ENCODE measurements around the gene TMC4. TPM values are rescaled to one million over a fixed set of nuclear protein-coding genes. Genes with fewer than 3 reads are reported as not detected.

The TMC4 gene
- polyA plus RNA-seq, 1 donor from 2014 or later = 0.15 TPM

DNA sequence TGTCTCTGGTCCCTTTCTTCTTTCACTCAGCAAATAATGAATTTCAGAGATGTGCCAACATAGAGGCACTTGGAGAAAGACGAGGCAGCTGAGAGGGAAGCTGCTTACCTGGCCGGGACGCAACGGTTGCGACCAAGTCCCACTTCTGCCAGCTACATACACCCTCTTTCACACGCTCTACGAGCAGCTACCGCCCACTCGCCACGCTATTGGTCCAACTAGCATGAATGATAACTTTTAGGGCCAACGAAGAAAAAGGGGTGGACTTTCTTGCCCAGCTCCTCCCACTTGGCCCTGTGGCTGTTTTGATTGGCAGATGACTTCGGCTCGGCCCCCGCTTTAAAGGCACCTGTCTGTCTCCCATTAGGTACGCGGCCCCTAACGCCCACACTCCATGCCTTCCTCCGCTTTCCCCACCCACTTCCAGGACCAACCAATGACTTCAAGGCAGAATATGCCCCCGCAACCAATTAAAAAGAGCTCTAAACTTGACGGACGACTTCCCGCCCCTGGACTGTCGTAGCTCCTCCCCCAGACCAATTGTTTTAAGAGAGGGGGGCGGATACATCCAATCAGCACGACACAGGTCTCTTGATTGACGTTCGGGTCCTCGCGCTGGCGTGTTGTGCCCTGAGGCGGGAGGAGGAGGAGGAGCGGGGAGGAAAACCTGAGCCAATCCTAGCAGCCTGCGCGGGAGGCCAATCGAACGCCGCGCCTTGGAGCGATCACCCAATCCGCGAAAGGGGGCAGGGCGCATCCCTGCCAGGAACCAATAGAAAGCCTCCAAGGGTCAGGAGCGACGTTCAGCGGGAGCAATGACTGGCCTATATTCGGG lies 35.9 kb downstream of the TMC4 start:
- Histone ChIP-seq H4K20me1 (ENCODE audit: insufficient read depth) (no peaks in the 10 kb centered on the region), H3K9me3 (ENCODE audit: low read length) (no peaks in the 10 kb centered on the region), H3K4me3 (ENCODE audit: low read length) (peak overlapping the region; percentile 92), H3K36me3 (ENCODE audit: insufficient read depth, low read length) (no peaks in the 10 kb centered on the region), H3K9ac (ENCODE audit: low read length) (peak overlapping the region; percentile 97), H3K9me2 (ENCODE audit: insufficient read depth, low read length) (no peaks in the 10 kb centered on the region), H3K4me2 (ENCODE audit: low read length) (peak overlapping the region; percentile 80), H3K27me3 (ENCODE audit: insufficient read depth, low read depth, low read length) (no peaks in the 10 kb centered on the region), H2AFZ (ENCODE audit: low read depth, low read length) (no peak overlapping the region), H3F3A (ENCODE audit: insufficient read depth, low read length, poor library complexity, severe bottlenecking) (no peaks in the 10 kb centered on the region), H3K79me2 (replicated peaks; ENCODE audit: insufficient read depth, low read length) (peaks cover 34% of the 10 kb centered on the region), H3K27ac (ENCODE audit: low read length) (peak overlapping the region; percentile 83)
- TF ChIP-seq EZH2 (IDR thresholded peaks at IDR 0.05; ENCODE audit: borderline replicate concordance, insufficient read depth, low read length, poor library complexity, severe bottlenecking) (no peak), POLR2AphosphoS5 (IDR thresholded peaks at IDR 0.05) (no peak), RAD21 (conservative IDR thresholded peaks at IDR 0.05) (peak; percentile 45), MXI1 (conservative IDR thresholded peaks at IDR 0.05; ENCODE audit: poor library complexity, severe bottlenecking) (peak; percentile 78), SMC3 (conservative IDR thresholded peaks at IDR 0.05; ENCODE audit: poor library complexity) (peak; percentile 64), EP300 (conservative IDR thresholded peaks at IDR 0.05; ENCODE audit: poor library complexity, severe bottlenecking) (peak; percentile 94), TAF1 (IDR thresholded peaks at IDR 0.05; ENCODE audit: low read depth) (no peak)
- TF ChIP-seq, protein P1, sequence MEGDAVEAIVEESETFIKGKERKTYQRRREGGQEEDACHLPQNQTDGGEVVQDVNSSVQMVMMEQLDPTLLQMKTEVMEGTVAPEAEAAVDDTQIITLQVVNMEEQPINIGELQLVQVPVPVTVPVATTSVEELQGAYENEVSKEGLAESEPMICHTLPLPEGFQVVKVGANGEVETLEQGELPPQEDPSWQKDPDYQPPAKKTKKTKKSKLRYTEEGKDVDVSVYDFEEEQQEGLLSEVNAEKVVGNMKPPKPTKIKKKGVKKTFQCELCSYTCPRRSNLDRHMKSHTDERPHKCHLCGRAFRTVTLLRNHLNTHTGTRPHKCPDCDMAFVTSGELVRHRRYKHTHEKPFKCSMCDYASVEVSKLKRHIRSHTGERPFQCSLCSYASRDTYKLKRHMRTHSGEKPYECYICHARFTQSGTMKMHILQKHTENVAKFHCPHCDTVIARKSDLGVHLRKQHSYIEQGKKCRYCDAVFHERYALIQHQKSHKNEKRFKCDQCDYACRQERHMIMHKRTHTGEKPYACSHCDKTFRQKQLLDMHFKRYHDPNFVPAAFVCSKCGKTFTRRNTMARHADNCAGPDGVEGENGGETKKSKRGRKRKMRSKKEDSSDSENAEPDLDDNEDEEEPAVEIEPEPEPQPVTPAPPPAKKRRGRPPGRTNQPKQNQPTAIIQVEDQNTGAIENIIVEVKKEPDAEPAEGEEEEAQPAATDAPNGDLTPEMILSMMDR (IDR thresholded peaks at IDR 0.05; ENCODE audit: poor library complexity, severe bottlenecking) = no peak
- TF ChIP-seq, protein P2, sequence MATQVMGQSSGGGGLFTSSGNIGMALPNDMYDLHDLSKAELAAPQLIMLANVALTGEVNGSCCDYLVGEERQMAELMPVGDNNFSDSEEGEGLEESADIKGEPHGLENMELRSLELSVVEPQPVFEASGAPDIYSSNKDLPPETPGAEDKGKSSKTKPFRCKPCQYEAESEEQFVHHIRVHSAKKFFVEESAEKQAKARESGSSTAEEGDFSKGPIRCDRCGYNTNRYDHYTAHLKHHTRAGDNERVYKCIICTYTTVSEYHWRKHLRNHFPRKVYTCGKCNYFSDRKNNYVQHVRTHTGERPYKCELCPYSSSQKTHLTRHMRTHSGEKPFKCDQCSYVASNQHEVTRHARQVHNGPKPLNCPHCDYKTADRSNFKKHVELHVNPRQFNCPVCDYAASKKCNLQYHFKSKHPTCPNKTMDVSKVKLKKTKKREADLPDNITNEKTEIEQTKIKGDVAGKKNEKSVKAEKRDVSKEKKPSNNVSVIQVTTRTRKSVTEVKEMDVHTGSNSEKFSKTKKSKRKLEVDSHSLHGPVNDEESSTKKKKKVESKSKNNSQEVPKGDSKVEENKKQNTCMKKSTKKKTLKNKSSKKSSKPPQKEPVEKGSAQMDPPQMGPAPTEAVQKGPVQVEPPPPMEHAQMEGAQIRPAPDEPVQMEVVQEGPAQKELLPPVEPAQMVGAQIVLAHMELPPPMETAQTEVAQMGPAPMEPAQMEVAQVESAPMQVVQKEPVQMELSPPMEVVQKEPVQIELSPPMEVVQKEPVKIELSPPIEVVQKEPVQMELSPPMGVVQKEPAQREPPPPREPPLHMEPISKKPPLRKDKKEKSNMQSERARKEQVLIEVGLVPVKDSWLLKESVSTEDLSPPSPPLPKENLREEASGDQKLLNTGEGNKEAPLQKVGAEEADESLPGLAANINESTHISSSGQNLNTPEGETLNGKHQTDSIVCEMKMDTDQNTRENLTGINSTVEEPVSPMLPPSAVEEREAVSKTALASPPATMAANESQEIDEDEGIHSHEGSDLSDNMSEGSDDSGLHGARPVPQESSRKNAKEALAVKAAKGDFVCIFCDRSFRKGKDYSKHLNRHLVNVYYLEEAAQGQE (IDR thresholded peaks at IDR 0.05; ENCODE audit: borderline replicate concordance) = peak; percentile 7

DNA sequence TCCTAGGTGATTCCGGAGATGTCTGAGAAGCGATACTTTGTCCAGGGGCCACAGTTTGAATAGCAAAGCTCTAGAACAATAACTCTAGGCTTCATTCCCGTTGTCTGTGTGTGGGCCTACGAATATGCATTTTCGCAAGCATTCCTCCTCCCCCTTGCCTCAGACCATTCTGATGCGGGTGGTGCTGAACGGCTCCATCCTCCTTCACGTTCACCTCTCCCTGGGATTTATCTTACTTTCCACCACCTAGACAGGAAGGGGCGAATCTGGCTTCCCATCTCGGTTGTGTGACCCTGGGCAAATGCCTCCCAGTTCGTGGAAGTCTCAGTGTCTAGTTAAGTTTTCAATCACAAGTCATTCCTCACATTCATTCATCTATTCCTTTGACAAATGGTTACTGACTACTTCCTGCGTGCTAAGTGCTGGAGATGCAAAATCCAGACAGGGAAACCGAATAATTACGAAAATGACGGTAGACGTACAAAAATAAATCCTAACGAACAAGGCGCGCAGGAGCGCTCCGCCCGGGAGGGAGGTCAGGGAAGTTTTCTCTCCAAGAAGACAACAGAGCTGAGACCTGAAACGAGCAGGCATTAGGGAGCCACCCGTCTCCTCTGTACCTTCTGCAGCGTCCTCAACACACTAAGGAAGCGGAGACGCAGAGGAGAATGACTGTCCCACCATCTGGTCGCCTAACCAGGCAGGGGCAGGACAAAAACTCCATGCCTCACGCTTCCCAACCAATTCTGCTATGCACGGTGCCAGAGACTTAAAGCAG lies 36.7 kb downstream of the TMC4 start:
- H3K9ac ChIP-seq (ENCODE audit: low read length) = peak overlapping the region; percentile 30
- peak overlapping the region; percentile 70 for H3K4me3 ChIP-seq (ENCODE audit: low read length)
- H3K79me2 ChIP-seq (replicated peaks; ENCODE audit: insufficient read depth, low read length) = peaks cover 32% of the 10 kb centered on the region
- H3K36me3 ChIP-seq (ENCODE audit: insufficient read depth, low read length) = no peaks in the 10 kb centered on the region
- H2AFZ ChIP-seq (ENCODE audit: low read depth, low read length) = no peak overlapping the region
- H3K9me2 ChIP-seq (ENCODE audit: insufficient read depth, low read length) = no peaks in the 10 kb centered on the region
- TF ChIP-seq TAF1 (IDR thresholded peaks at IDR 0.05; ENCODE audit: low read depth) = no peak
- TF ChIP-seq, protein P2 (IDR thresholded peaks at IDR 0.05; ENCODE audit: borderline replicate concordance) = peak; percentile 16
- peak overlapping the region; percentile 80 for H3K4me2 ChIP-seq (ENCODE audit: low read length)
- no peaks in the 10 kb centered on the region for H3K27me3 ChIP-seq (ENCODE audit: insufficient read depth, low read depth, low read length)
- no peaks in the 10 kb centered on the region for H3F3A ChIP-seq (ENCODE audit: insufficient read depth, low read length, poor library complexity, severe bottlenecking)
- no peaks in the 10 kb centered on the region for H3K9me3 ChIP-seq (ENCODE audit: low read length)
- H3K27ac ChIP-seq (ENCODE audit: low read length) = no peak overlapping the region
- no peaks in the 10 kb centered on the region for H4K20me1 ChIP-seq (ENCODE audit: insufficient read depth)

Data from neural cell (in vitro differentiated cells).